GM19463 (cell line): ENCODE results near the gene KRT72.

Experiments used
- ATAC-seq: cut with Tn5 transposase; IDR thresholded peaks from one replicate; pipeline ENCODE4 v1.9.1; 2021; ENCODE audit warnings: mild to moderate bottlenecking, moderate library complexity; ENCODE audit not compliant: unreplicated experiment

KRT72 gene

GRCh38 chr12:52600941-52601481 lies at the start of gene KRT72:
Gene KRT72, minus strand, starts transcription at chr12:52601463. Its CDS starts 11 bp downstream, at chr12:52601452.
- ATAC-seq: no peak

- no peak for ATAC-seq
These were observed 49.3 kb upstream of the KRT72 start for GRCh38 chr12:52650520-52651081.

GRCh38 chr12:52649066-52649465 lies 47.8 kb upstream of the KRT72 start:
- no peak for ATAC-seq

- ATAC-seq: no peak
These were observed 46.8 kb upstream of the KRT72 start for GRCh38 chr12:52648012-52648550.

GRCh38 chr12:52647601-52648000 lies 46.3 kb upstream of the KRT72 start:
- ATAC-seq: no peak

- ATAC-seq: no peak
These were observed 45.4 kb upstream of the KRT72 start for GRCh38 chr12:52646613-52647012.

- ATAC-seq: no peak
These were observed 44.7 kb upstream of the KRT72 start for GRCh38 chr12:52645982-52646381.

GRCh38 chr12:52645120-52645761 lies 44.0 kb upstream of the KRT72 start:
- ATAC-seq: no peak

GRCh38 chr12:52644078-52644415 lies 42.8 kb upstream of the KRT72 start:
- no peak for ATAC-seq

GRCh38 chr12:52643233-52644077 lies 42.2 kb upstream of the KRT72 start:
- ATAC-seq: no peak

- no peak for ATAC-seq
These were observed 40.2 kb upstream of the KRT72 start for GRCh38 chr12:52641468-52641867.

- no peak for ATAC-seq
These were observed 36.0 kb upstream of the KRT72 start for GRCh38 chr12:52637299-52637698.

GRCh38 chr12:52636592-52637258 lies 35.5 kb upstream of the KRT72 start:
- no peak for ATAC-seq

GRCh38 chr12:52636189-52636588 lies 34.9 kb upstream of the KRT72 start:
- no peak for ATAC-seq

GRCh38 chr12:52634266-52635056 lies 33.2 kb upstream of the KRT72 start:
- no peak for ATAC-seq

GRCh38 chr12:52633383-52633782 lies 32.1 kb upstream of the KRT72 start:
- no peak for ATAC-seq

GRCh38 chr12:52632656-52633055 lies 31.4 kb upstream of the KRT72 start:
- no peak for ATAC-seq

GRCh38 chr12:52631676-52632459 lies 30.6 kb upstream of the KRT72 start:
- ATAC-seq: no peak

GRCh38 chr12:52631264-52631663 lies 30.0 kb upstream of the KRT72 start:
- no peak for ATAC-seq
